Ishikawa (cell line): ENCODE data around the gene SPAAR.

Source experiments
- CREB1 ChIP-seq: IDR thresholded peaks from 2 replicates; pipeline ENCODE4 v1.6.1; 2012; ENCODE audit warnings: low read depth
- EP300 ChIP-seq: IDR thresholded peaks from 2 replicates; pipeline ENCODE4 v1.6.1; 2012; ENCODE audit warnings: borderline replicate concordance
- FOXM1 ChIP-seq: IDR thresholded peaks from 2 replicates; pipeline ENCODE4 v1.6.1; 2012; ENCODE audit warnings: low read depth, borderline replicate concordance
- TF ChIP-seq, protein P1 (sequence below): IDR thresholded peaks from 2 replicates; pipeline ENCODE4 v1.6.1; 2012; ENCODE audit warnings: low read depth, mild to moderate bottlenecking

DNA sequence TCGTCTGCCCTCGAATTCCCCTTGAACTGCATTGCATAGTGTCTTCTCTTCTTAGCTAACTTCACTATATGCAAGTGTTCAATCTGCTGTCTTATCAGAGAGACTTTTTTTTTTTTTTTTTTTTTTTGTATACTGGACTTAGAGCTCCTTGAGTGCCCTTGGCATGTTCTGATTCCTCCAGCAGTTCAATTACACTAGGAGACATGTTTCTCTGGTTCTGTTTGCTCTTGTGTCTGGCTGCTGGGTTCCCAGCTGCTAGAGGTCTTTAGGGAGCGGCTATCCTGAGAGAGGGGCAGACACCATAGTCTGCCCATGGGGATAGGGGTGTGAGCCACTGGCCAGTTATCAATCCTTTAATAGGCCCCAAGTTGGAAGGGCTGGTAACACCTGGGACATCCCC is 35.6 kb downstream of the SPAAR start:
- TF ChIP-seq FOXM1 (no peak), EP300 (no peak), CREB1 (no peak)
- TF ChIP-seq, protein P1, sequence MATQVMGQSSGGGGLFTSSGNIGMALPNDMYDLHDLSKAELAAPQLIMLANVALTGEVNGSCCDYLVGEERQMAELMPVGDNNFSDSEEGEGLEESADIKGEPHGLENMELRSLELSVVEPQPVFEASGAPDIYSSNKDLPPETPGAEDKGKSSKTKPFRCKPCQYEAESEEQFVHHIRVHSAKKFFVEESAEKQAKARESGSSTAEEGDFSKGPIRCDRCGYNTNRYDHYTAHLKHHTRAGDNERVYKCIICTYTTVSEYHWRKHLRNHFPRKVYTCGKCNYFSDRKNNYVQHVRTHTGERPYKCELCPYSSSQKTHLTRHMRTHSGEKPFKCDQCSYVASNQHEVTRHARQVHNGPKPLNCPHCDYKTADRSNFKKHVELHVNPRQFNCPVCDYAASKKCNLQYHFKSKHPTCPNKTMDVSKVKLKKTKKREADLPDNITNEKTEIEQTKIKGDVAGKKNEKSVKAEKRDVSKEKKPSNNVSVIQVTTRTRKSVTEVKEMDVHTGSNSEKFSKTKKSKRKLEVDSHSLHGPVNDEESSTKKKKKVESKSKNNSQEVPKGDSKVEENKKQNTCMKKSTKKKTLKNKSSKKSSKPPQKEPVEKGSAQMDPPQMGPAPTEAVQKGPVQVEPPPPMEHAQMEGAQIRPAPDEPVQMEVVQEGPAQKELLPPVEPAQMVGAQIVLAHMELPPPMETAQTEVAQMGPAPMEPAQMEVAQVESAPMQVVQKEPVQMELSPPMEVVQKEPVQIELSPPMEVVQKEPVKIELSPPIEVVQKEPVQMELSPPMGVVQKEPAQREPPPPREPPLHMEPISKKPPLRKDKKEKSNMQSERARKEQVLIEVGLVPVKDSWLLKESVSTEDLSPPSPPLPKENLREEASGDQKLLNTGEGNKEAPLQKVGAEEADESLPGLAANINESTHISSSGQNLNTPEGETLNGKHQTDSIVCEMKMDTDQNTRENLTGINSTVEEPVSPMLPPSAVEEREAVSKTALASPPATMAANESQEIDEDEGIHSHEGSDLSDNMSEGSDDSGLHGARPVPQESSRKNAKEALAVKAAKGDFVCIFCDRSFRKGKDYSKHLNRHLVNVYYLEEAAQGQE: no peak
